BE2C (cell line): Measurements from ENCODE around the gene ERBIN.

Source experiments
- DNase-seq: peaks from one replicate; pipeline ENCODE4 v3.0.0-alpha.2; 2020
- H3K27me3 ChIP-seq: fragments of 250-450 bp; sonication (Bioruptor Pico); 2 replicates; pipeline ENCODE4 v1.5.1; 2020; ENCODE audit warnings: mild to moderate bottlenecking
- H3K36me3 ChIP-seq: fragments of 250-450 bp; sonication (Bioruptor Pico); 2 replicates; pipeline ENCODE4 v1.5.1; 2020; ENCODE audit warnings: mild to moderate bottlenecking
- H3K4me1 ChIP-seq: fragments of 250-450 bp; sonication (Bioruptor Pico); 2 replicates; pipeline ENCODE4 v1.5.1; 2020
- H3K4me3 ChIP-seq: 2 replicates; pipeline ENCODE4 v1.5.1; 2011; ENCODE audit warnings: low read depth, low read length
- H3K9me3 ChIP-seq: fragments of 250-450 bp; sonication (Bioruptor Pico); 2 replicates; pipeline ENCODE4 v1.5.1; 2020
- TF ChIP-seq, protein P1 (sequence below): IDR thresholded peaks from 2 replicates; pipeline ENCODE4 v1.5.1; 2012; ENCODE audit warnings: mild to moderate bottlenecking, low read depth, low read length

The ERBIN gene

DNA sequence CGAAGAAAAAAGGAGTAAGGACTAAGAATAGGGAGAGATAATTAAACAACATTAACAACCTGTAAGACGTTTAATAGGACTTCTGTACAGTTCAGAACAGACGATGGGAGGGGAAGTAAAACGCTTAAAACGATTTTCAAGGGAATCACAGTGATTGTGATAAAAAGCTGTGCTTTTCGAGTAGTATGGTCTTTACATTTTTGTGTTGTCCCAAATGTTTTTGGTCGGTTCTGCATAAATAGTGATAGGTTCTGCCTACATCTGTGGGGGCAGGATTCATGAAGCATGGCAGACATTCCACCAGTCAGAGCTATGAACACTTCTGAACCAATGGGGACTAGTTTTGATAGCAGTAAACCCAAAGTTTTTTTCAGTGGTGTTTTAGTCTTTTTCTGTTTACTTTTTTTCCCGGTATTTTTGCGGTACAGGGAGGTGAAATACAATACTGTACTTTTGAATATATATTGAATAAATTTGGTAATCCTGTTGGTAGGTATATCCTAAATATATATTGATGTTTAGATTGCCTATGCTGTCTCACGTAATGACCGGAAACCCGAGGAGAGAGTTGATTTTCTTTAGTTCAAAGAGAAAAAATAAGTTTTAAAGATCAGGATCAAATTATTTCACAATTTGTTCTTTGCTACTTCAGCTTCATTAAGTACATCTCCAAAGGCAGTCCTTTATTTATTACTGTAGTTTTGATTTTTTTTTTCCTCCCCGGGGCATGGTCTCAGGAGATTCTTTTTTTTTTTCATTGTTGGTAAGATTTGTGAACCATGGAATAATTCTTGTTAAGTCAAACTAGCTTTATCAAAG lies 1.3 kb downstream of the ERBIN start:
- H3K36me3 ChIP-seq = peaks cover 4% of the 10 kb centered on the region; the same call in 1 of the 2 replicates
- TF ChIP-seq, protein P1, sequence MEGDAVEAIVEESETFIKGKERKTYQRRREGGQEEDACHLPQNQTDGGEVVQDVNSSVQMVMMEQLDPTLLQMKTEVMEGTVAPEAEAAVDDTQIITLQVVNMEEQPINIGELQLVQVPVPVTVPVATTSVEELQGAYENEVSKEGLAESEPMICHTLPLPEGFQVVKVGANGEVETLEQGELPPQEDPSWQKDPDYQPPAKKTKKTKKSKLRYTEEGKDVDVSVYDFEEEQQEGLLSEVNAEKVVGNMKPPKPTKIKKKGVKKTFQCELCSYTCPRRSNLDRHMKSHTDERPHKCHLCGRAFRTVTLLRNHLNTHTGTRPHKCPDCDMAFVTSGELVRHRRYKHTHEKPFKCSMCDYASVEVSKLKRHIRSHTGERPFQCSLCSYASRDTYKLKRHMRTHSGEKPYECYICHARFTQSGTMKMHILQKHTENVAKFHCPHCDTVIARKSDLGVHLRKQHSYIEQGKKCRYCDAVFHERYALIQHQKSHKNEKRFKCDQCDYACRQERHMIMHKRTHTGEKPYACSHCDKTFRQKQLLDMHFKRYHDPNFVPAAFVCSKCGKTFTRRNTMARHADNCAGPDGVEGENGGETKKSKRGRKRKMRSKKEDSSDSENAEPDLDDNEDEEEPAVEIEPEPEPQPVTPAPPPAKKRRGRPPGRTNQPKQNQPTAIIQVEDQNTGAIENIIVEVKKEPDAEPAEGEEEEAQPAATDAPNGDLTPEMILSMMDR = no peak
- no peaks in the 10 kb centered on the region for H3K9me3 ChIP-seq
- no peak for DNase-seq
- peak overlapping the region; percentile 88 for H3K4me3 ChIP-seq
- no peaks in the 10 kb centered on the region for H3K27me3 ChIP-seq
- no peaks in the 10 kb centered on the region for H3K4me1 ChIP-seq

DNA sequence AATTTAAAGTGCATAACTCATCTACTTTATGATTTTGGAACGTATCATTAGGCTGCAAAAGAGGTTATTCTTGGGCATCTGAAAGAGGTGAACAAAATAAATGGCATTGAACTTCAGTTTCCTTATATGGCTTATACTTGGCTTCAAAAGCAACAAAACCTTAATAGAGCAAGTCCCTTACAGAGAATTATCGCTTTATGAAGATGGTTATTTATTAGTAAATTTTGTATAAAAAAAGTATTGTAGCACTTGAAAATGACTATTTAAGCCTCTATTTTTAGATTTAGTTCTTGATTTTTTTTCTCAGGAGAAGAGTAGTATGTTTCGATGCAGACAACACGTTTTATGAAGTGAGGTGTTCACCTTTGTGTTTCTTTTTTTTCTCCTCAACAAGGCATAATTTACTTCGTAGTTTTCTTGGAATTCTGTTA lies 2.0 kb downstream of the ERBIN start:
- H3K4me3 ChIP-seq = peak overlapping the region; percentile 88
- H3K27me3 ChIP-seq = no peaks in the 10 kb centered on the region
- TF ChIP-seq, protein P1 = no peak
- no peaks in the 10 kb centered on the region for H3K9me3 ChIP-seq
- H3K4me1 ChIP-seq = no peaks in the 10 kb centered on the region
- DNase-seq = no peak
- peaks cover 4% of the 10 kb centered on the region; the same call in 1 of the 2 replicates for H3K36me3 ChIP-seq

DNA sequence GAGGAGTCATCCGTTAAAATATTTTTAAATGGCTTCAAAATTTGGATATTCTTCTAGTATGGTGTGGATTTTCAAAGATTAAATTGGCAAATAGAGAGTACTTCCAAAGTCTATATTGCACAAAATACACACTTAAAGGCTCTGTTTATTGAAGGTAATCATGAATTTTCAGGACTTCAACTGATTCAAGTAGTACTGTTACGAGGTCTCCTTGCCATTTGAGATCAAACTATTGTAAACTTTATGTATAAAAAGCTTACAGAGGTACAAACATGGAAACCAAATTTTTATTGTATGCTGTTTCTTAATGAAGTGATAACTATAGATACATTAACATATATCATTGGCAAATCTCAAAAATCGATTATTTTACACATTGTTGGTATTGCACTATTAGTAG lies 2.5 kb downstream of the ERBIN start:
- Histone ChIP-seq H3K9me3 (no peaks in the 10 kb centered on the region), H3K27me3 (no peaks in the 10 kb centered on the region), H3K4me1 (no peaks in the 10 kb centered on the region), H3K4me3 (no peak overlapping the region), H3K36me3 (peaks cover 4% of the 10 kb centered on the region; the same call in 1 of the 2 replicates)
- no peak for DNase-seq
- TF ChIP-seq, protein P1 = no peak

DNA sequence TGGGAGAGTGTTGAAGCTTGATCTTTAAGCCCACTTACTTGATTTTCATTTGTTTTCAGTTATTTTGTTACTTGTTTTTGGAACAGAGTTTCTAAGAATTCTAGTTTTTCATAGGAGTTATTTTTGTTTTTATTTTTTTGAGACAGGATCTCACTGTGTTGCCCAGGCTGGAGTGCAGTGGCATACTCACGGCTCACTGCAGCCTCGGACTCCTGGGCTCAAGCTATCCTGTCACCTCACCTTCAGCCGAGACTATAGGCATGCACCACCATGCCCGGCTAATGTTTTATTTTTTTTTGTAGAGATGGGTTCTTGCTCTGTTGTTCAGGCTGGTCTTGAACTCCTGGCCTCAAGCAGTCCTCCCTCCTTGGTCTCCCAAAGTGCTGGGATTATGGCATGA lies 6.3 kb downstream of the ERBIN start:
- Histone ChIP-seq H3K36me3 (0 out of 2 replicates have a peak, but pooled peaks cover 7% of the 10 kb centered on the region), H3K27me3 (no peaks in the 10 kb centered on the region), H3K4me3 (no peak overlapping the region), H3K4me1 (peaks cover 4% of the 10 kb centered on the region; the same call in 1 of the 2 replicates), H3K9me3 (no peaks in the 10 kb centered on the region)
- DNase-seq = no peak
- TF ChIP-seq, protein P1 = no peak

DNA sequence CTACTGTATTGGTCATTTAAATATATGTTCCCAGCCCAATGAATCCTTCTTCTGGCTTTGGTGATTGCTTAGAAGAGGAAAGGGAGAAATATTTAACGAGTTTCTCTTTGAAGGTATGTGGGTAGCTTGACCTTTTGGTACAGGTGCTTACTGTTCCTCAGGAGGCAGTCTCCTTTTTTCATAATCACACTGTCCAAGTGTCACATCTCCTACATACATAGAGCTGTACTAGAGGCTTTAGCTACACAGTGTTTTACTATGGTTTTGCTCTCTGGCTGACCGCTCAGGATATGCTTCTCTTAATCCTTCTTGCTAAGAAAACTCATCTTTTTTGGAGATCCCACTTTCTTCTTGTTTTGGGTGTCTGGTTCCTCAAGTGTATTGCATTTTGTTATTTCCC lies 6.9 kb downstream of the ERBIN start:
- Histone ChIP-seq H3K27me3 (no peaks in the 10 kb centered on the region), H3K36me3 (0 out of 2 replicates have a peak, but pooled peaks cover 7% of the 10 kb centered on the region), H3K4me1 (peaks cover 4% of the 10 kb centered on the region; the same call in 1 of the 2 replicates), H3K9me3 (no peaks in the 10 kb centered on the region), H3K4me3 (no peak overlapping the region)
- DNase-seq = no peak
- TF ChIP-seq, protein P1 = no peak

DNA sequence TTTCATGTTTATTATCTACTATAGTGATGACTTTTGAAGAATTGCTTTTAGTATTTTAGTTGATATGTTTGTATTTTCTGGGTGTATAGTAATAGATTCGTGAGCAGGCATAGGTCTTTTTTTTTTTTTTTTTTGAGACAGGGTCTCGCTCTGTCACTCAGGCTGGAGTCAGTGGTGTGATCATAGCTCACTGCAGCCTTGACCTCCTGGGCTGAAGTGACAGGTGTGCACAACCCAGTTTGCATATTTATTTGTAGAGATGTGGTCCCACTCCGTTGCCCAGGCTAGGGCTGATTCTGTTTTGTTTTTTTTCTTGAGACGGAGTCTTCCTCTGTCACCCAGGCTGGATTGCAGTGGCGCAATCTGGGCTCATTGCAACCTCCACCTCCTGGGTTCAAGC lies 11.9 kb downstream of the ERBIN start:
- Histone ChIP-seq H3K9me3 (no peaks in the 10 kb centered on the region), H3K4me1 (peaks cover 4% of the 10 kb centered on the region; the same call in 1 of the 2 replicates), H3K27me3 (no peaks in the 10 kb centered on the region), H3K4me3 (no peak overlapping the region), H3K36me3 (0 out of 2 replicates have a peak, but pooled peaks cover 7% of the 10 kb centered on the region)
- DNase-seq = no peak
- TF ChIP-seq, protein P1 = no peak
